Bronchial epithelial cell (primary cell): ENCODE results near the gene SETDB2. TPM values are rescaled to one million over a fixed set of nuclear protein-coding genes. Genes with fewer than 3 reads are reported as not detected.
"Not testable (repeated sequence)": the region's sequence is repeated elsewhere in the genome, so short reads cannot be mapped to it uniquely, and the experiment has no call there.

Source experiments
- DNase-seq: peaks from one replicate; pipeline ENCODE4 v3.0.0-alpha.2; 2010; ENCODE audit warnings: low read depth
- FAIRE-seq: peaks from 2 replicates; lab custom pipeline; 2011; peaks lifted over from hg19 to GRCh38; lab: Jason Lieb, UNC
- H3K27me3 ChIP-seq: 2 replicates; pipeline ENCODE4 v1.5.1; 2011; ENCODE audit warnings: low read length; ENCODE audit not compliant: control insufficient read depth, insufficient read depth
- H3K36me3 ChIP-seq: 2 replicates; pipeline ENCODE4 v1.5.1; 2011; ENCODE audit warnings: low read length; ENCODE audit not compliant: control insufficient read depth, insufficient read depth
- H3K4me3 ChIP-seq: 2 replicates; pipeline ENCODE4 v1.5.1; 2011; ENCODE audit warnings: mild to moderate bottlenecking, low read depth, low read length, control low read depth
- CTCF ChIP-seq: IDR thresholded peaks from 2 replicates; pipeline ENCODE4 v1.5.1; 2011; ENCODE audit warnings: mild to moderate bottlenecking, moderate library complexity, low read length, control low read depth, inconsistent platforms; ENCODE audit not compliant: insufficient read depth, severe bottlenecking
- total RNA-seq: library from RNA; depleted of rRNA; stranded (reverse); fragments of >200 nt; gene quantifications from 2 replicates; pipeline ENCODE4 v1.2.1, GENCODE V29; 2014

SETDB2 gene
- total RNA-seq, 1 donor from 2014 or later, result 5.3 TPM

DNA sequence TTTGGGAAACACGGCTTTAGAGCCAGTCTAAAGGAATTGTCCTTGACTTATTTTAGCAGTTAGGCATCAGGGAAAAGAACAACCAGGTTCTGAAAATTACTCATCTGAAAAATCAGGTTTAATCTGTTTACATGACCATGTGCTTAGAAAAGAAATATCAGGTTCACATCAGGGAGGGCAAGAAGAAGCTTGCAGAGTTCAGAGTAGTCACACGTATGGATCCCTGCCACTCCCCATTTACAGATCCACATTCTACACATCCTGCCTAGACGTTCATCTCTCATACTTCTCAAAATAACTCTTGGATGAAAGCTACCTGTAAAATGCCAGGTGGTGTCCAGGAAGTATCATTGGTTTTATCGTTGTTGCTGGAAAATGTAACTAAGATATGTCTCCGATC lies 37.7 kb downstream of the SETDB2 start:
- peak; percentile 80 for DNase-seq
- Histone ChIP-seq H3K36me3 (peaks cover 4% of the 10 kb centered on the region), H3K4me3 (no peak overlapping the region), H3K27me3 (no peaks in the 10 kb centered on the region)
- peak; percentile 43 for FAIRE-seq
- TF ChIP-seq CTCF, result no peak

GRCh38 chr13:49488563-49488962 lies 44.5 kb downstream of the SETDB2 start:
- FAIRE-seq, result no peak
- Histone ChIP-seq H3K36me3 (peaks cover 4% of the 10 kb centered on the region), H3K27me3 (no peaks in the 10 kb centered on the region), H3K4me3 (no peak overlapping the region)
- TF ChIP-seq CTCF, result no peak
- no peak for DNase-seq

- FAIRE-seq (no peak), DNase-seq (no peak)
- H3K36me3 ChIP-seq, result no peaks in the 10 kb centered on the region
- H3K27me3 ChIP-seq, result no peaks in the 10 kb centered on the region
- no peak for TF ChIP-seq CTCF
- peak overlapping the region; percentile 56 for H3K4me3 ChIP-seq
Measured at GRCh38 chr13:49494645-49495044, 50.6 kb downstream of the SETDB2 start.

DNA sequence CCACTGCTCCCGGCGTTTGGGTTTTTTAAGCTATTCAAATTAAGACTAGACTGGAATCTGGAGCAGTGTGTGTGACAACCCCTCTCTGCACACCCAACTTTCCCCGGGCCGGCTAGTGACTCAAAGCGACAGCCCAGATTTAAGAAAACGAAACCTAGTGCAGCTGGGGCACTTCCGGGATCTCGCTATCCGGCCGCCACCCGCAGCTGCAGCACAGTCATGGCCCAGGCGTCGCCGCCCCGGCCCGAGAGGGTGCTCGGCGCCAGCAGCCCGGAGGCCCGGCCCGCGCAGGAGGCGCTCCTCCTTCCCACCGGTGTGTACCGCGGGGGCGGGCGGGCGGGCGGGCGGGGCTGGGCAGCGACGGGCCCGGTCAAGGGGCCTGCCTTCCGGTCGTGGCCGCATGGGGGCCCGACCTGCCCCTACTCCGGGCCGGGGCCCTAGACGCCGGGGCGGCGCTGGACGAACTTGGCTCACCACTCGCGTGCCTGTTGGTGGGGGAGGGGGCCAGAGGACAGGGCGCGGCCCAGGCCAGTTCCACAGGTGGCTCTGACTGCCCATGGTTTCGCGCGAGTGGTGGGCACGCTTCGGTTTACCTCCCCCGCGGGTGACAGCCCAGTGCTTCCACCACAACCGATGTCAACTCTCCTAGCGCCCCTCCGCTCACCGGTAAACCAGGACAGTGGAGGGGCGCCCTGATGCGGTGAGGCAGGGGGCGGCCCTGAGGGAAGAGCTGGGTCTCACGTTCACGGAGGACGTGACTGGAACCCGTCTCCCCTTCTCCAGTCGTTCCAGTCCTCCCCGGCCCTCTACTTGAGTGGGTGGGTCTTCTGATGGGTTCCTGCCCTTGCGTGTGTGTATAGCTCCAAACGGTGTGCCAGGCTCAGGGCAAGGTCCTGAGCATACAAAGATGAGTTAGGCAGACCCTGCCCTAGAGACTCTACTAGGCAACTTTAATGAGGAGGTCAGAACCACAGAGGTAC lies 52.0 kb downstream of the SETDB2 start, which contains the start of gene PHF11:
Gene PHF11 (plus strand): TSS at position 171 of the 980 bp plus-strand sequence. CDS start 49 bp downstream, at position 220.
- Histone ChIP-seq H3K36me3 (no peaks in the 10 kb centered on the region), H3K4me3 (peak within 1 kb of the TSS; percentile 56), H3K27me3 (no peaks in the 10 kb centered on the region)
- FAIRE-seq, result no peak
- TF ChIP-seq CTCF, result no peak
- DNase-seq, result peak; percentile 62

- H3K27me3 ChIP-seq, H3K4me3 ChIP-seq, H3K36me3 ChIP-seq, FAIRE-seq: not testable (repeated sequence)
- peak; percentile 36 for DNase-seq
Measured at GRCh38 chr13:49496837-49497236, 52.8 kb downstream of the SETDB2 start.

- DNase-seq (no peak), FAIRE-seq (peak; percentile 32)
- Histone ChIP-seq H3K27me3 (no peaks in the 10 kb centered on the region), H3K4me3 (no peak overlapping the region), H3K36me3 (no peaks in the 10 kb centered on the region)
- TF ChIP-seq CTCF, result no peak
Measured at GRCh38 chr13:49497272-49497671, 53.2 kb downstream of the SETDB2 start.
